ENCODE measurements around the gene ACP7.
"Not testable (repeated sequence)": the region's sequence is repeated elsewhere in the genome, so short reads cannot be mapped to it uniquely, and the experiment has no call there.

Gene ACP7

DNA sequence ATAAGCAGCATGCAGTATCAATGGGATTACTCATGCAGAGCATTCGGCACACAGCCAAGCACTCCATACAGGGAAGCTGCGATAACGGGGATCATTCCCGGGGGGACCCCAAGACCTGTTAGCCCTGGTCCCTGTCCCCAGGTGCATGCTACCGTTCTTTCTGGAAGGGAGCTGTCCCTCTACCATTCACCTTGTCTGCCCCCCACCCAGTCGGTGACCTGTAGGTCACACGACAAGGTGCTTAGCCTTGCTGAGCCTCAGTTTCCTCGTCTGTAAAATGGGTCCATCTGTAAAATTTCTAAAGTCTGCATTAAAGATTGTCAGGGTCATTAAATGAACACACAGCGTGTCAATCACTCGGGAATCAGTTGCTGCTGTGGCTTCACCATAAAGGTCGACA lies 6.8 kb upstream of the ACP7 start:
- no peak for DNase-seq (ENCODE audit: low read depth, low spot score)

DNA sequence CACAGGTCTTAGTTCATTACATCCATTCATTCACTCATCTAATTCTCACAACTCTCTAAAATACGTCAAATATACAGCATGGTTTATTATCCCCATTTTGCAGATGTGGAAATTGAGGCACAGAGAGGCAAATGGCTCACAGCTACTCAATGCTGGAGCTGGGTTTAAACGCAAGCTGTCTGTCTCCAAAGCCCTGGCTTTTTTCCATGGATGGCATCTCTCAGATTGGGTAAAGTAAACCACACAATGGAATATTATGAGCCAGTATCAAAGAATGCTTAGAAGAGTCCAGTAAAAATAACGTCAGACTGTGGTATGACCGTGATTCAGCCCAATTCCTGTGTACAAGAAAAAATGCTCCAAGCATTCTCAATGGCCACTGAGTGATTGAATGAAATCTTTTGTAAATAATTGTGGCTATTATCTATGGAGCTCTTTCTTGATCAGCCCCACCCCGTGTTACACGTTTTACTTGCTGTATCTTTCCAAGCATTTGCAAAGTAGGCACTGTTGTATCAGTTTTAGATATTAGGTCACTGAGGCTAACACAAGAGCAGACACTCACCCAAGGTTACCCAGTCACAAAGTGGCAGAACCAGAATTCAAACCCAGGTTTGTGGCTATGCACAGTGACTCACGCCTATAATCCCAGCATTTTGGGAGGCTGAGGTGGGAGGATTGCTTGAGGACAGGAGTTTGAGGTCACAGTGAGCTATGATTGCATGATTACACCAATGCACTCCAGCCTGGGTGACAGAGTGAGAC lies 5.5 kb upstream of the ACP7 start:
- no peak for DNase-seq (ENCODE audit: low read depth, low spot score)

DNA sequence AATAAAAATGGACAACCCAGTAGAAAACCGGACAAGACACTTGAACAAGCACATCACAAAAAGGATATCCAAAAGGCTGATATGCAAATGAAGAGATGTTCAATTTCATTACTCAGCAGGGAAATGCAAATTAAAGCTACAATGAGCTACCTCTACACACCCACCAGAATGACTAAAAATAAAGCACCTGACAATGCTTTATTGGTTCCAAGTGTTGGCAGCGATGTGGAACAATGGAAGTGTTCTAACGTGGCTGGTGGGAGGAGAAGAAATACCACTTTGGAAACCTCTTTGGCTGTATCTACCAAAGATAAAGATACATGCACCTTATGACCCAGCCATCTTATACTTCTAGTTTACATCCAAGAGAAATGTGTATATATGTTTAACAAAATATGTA lies 3.7 kb upstream of the ACP7 start:
- DNase-seq (ENCODE audit: low read depth, low spot score): no peak

DNA sequence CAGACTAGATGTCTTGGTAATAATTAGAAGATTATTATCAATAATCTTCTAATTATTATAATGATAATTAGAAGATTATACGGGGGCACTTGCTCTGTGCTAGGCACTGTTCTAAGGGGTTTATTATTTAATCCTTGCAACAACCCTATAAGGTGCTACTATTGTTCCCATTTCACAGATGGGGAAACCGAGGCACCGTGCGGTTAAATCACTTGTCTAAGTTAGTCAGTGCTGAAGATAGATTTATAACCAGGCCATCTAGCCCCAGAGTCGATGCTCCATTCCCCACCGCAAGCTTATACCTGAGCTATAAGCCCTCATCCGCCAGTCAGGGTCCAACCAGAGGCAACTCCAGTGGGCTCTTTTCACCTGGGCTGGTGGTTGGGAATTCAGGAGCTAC lies 2.0 kb upstream of the ACP7 start:
- no peak for DNase-seq (ENCODE audit: low read depth, low spot score)

DNA sequence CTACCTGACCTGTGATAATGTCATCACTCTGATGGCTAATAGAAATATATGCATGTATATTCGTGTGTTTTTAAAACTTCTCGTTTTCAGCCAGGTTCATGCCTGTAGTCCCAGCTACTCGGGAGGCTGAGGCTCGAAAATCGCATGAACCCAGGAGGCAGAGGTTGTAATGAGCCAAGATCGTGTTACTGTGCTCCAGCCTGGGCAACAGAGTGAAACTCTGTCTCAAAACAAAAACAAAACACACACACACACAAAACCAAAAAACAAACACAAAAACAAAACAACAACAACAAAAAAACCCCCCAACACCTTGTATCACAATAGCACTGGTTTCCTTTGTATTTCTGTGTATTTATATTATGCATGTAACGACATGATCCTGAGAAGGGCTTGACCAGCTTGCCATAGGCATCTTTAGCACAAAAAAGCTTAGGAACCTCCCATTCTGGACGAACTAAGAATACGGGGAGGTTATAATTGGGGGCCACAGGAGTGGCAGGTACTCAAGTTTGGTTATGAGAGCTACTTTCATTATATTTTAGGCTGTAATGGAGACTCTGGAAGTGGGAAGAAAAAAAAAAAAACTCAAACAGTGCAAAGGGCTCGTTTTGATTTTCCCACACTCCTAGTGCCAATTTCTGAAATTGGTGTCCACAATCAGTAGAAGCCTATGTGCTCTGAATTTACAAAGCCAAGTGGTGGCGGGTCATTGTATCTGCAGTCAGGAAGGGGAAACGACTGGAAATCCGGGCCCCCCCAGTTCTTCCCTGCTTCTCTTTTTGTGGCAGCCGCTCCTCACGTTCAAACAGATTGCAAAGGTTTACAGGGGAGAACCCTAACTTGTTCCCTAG lies 1.2 kb upstream of the ACP7 start:
- DNase-seq (ENCODE audit: low read depth, low spot score): no peak

DNA sequence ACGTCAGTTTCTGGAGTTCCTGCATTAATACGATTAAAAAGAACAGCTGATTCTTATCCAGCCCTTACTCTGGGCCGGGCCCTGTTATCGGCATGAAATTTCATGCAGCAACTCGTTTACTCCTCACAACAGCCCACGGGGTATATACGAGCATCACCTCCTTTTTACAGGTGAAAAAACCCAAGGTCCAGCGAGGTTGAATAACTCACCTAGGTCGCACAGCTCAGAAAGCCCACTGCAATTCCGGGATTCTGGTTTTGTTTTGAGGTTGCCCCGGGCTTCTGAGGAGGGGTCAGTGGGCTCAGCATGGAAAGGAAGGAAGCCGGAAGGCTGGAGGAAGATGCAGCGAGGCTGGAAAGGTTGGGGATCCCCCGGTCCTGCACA lies 577 bp upstream of the ACP7 start:
- DNase-seq (ENCODE audit: low read depth, low spot score): no peak

DNA sequence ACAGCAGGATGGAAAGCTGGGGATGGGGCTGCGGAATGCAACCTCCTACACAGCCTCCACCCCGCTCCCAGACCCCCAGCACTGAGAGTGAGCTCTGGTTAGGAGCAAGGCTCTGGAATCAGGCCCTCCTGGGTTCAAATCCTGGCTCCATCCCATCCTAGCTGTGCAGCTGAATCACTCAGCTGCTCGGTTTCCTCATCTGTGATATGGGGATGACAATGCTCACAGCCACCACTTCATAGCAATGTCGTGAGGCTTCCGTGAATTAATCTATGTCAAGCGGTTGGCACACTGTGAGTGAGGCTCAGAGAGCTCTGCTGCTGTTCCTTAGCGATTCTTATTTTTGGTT lies 538 bp downstream of the ACP7 start:
- DNase-seq (ENCODE audit: low read depth, low spot score): no peak

DNA sequence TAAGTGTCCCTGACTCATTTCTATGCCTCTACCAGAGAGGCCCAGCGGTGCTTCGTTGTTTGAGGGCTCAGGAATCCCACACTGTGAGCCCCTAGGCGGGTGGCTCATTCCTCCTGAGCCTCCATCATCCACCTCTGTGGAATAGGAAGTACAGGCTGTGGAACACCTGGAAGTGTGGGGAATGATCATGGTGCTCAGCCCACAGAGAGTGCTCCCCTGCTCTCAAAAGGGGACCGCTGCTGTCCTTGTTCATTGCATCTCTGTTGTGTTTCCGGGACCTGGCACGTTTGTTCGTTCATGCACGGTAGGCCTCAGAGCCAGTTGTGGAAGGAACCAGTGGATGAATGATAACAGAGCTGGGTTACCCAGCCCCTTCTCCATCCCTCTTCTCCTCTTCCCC lies 1.2 kb downstream of the ACP7 start:
- no peak for DNase-seq (ENCODE audit: low read depth, low spot score)

DNA sequence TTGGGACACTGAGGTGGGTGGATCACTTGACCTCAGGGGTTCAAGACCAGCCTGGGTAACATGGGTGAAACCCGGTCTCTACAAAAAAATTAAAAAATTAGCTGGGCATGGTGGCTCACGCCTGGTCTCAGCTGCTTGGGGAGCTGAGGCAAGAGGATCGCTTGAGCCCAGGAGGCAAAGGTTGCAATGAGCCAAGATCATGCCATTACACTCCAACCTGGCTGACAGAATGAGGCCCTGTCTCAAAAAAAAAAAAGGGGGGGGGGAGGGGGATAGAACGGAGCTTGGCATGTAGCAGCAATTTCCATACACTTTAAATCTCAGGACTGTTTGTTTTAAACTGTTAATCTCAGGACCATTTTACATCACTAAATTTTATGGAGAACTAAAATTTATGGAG lies 2.2 kb downstream of the ACP7 start:
- no peak for DNase-seq (ENCODE audit: low read depth, low spot score)

DNA sequence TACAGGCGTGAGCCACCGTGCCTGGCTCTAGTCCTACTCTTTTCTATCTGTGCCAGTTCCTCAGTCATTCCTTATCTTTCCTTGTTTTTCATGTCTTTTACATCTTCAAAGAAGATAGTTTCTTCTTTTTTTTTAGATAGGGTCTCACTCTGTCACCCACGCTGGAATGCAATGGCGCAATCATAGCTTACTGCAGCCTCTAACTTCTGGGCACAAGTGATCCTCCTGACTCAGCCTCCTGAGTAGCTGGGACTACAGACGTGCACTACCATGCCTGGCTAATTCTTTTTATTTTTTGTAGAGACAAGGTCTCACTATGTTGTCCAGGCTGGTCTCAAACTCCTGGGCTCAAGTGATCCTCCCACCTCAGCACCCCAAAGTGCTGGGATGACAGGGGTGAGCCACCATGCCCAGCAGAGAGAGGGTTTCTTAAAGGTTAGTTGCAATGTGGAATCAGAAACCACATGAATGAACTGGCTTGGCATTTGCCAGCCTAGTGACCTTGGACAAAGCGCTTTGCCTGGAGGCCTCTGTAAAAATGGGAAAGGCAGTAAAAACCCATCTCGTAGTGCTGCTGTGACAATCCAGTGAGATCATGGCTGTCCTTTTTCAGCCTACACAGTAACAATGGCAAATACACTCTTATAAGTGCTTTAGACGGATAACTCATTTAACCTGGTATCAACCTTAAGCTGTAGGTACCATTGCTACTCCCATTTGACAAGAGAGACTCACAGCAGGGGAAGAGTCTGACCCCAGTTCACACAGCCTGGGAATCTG lies 3.9 kb downstream of the ACP7 start:
- no peak for DNase-seq (ENCODE audit: low read depth, low spot score)

DNA sequence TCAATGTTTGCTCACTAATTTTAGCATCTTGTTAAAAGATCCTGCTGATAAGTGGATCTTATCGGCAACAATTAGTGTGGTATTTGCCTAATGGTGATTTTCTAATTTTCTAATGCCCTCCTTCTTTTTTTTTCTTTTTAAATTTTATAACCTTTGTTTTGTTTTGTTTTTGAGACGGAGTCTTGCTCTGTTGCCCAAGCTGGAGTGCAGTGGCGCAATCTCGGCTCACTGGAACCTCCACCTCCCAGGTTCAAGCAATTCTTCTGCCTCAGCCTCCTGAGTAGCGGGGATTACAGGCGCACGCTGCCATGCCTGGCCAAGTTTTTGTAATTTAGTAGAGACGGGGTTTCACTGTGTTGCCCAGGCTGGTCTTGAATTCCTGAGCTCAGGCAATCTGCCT lies 5.8 kb downstream of the ACP7 start:
- DNase-seq (ENCODE audit: low read depth, low spot score): not testable (repeated sequence)

DNA sequence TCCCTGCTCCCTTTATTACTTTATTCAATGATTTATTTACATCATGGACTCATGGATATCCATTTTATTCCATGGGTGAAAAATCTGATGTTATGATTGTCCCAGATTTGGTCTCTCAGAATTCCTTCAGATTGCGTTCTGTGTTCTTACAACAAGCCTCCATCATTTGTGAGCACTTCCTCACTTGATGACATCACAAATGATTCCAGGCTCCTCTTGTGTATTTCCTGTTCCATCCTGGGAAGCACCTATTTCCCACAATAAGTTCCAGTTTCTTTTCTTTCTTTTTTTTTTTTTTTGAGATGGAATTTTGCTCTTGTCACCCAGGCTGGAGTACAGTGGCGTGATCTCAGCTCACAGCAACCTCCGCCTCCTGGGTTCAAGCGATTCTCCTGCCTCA lies 6.7 kb downstream of the ACP7 start:
- no peak for DNase-seq (ENCODE audit: low read depth, low spot score)

DNA sequence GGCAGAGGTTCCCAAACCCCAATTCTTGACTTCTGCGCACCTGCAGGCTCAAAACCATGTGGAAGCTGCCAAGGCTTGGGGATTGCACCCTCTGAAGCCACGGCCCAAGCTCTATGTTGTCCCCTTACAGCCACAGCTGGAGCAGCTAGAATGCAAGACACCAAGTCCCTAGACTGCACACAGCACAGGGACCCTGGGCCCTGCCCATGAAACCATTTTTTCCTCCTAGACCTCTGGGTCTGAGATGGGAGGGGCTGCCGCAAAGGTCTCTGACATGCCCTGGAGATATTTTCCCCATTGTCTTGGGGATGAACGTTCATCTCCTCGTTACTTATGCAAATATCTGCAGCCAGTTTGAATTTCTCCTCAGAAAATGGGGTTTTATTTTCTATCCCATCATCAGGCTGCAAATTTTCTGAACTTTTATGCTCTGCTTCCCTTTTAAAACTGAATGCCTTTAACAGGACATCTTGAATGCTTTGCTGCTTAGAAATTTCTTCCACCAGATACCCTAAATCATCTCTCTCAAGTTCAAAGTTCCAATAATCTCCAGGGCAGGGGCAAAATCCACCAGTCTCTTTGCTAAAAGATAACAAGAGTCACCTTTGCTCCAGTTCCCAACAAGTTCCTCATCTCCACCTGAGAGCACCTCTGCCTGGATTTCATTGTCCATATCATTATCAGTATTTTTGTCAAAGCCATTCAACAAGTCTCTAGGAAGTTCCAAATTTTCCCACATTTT lies 11.8 kb downstream of the ACP7 start:
- not testable (repeated sequence) for DNase-seq (ENCODE audit: low read depth, low spot score)

DNA sequence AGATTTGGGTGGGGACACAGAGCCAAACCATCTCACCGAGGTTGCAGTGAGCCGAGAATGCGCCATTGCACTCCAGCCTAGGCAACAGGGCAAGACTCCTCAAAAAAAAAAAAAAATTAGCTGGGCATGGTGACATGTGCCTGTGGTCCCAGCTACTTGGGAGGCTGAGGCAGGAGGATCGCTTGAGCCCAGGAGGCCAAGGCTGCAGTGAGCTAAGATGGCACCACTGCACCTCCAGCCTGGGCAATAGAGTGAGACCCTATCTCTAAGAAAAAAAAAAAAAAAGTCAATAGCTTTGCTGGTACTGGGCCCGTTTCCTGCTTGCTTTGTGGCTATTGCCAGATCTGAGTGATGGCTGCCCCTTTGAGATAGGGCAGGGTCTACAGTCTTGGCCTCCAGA lies 13.1 kb downstream of the ACP7 start:
- no peak for DNase-seq (ENCODE audit: low read depth, low spot score)

DNA sequence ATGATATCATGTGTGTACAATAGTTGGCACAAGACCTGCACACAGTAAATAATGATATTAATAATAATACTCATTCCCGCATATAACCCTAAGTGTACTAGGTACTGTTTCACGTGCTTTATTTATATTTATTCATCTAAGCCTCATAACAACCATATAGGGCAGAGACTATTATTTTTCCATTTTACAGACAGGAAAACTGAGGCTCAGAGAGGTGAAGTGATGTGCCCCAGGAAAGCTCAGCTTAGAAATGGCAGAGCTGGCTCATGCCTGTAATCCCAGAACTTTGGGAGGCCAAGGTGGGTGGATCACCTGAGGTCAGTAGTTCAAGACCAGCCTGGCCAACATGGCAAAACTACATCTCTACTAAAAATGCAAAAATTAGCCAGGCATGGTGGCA lies 13.6 kb downstream of the ACP7 start:
- no peak for DNase-seq (ENCODE audit: low read depth, low spot score)

DNA sequence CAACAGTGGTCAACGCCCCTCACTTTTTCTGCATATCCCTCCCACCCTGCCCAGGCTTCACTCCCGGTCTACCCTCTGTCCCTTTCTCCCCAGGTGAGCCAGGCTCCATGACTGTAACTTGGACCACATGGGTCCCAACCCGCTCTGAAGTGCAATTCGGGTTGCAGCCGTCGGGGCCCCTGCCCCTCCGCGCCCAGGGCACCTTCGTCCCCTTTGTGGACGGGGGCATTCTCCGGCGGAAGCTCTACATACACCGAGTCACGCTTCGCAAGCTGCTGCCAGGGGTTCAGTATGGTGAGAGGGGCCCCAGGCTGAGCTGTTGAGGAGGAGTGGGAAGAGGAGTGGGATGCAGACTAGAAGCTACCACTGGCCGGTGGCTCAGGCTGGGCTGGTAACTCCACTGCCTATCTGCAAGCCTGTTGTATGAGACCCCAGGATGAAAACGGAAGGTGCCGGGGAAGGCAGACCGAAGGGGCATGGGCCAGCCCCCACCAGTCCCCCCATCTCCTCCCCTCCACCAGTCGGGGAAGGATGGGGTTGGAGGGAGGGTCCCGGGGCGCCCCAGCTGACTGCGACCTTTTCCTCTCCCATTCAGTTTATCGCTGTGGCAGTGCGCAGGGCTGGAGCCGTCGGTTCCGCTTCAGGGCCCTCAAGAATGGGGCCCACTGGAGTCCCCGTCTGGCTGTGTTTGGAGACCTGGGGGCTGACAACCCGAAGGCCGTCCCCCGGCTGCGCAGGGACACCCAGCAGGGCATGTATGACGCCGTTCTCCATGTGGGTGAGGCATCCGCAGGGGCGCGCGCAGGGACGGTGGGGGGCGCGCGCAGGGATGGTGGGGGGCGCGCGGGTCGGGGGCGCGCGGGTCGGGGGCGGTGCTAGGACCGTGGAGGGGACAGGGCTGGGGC lies 14.4 kb downstream of the ACP7 start:
- no peak for DNase-seq (ENCODE audit: low read depth, low spot score)

DNA sequence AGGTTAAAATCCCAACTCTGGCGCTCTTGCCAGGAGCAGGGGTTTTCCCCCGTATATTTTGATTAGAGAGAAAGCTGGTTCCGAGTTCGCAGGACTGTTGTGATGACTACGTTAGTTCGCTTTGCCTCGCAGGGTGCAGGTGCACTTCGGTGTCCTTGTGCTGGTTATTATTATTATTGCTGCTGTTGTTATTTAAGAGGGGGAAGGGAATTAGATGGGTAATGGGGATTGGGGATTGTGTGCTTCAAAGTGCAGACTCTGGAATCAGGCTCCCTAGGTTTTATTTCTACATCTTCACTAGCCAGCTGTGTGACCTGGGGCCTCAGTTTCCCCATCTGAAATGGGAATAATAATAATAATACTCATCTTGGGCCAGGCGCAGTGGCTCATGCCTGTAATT lies 15.2 kb downstream of the ACP7 start:
- DNase-seq (ENCODE audit: low read depth, low spot score): no peak

DNA sequence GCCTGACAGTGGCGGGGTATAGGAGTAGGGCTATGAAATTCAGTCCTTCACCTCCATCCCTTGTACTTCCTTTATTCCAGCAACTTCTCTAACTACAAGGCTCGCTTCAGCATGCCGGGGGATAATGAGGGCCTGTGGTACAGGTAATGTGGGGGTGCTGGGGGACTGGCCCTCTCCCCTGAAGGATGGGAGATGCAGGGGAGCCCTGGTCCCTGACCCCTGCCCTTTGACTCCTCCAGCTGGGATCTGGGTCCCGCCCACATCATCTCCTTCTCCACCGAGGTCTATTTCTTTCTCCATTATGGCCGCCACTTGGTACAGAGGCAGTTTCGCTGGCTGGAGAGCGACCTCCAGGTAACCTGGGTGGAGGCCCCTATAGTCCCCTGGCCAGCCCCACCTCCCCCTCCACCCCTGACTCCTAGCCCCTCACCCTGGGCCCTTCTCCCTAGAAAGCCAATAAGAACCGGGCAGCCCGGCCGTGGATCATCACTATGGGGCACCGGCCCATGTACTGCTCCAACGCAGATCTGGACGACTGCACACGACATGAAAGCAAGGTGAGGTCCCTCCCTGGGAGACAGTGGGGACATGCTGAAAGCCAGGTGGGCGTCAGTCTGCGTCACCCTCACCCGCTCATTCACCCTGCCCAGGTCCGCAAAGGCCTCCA lies 16.5 kb downstream of the ACP7 start:
- no peak for DNase-seq (ENCODE audit: low read depth, low spot score)

DNA sequence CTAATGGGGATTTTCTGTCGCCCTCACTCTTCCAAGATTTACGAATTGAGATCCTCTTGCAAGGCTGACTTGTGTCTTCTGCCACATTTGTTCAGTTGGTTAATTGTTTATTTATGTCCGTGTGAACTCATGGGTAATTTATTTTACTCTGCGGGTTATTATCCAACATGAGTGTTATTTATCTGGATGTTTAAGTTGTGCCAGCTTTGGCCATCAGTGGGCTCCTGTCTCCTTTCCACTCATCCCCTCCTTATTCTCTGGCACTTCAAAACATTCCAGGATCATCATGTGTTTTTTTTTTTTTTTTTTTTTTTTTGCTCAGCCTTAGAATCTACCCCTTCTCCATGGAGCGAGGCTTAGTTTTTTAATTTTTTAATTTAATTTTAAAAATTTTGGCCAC lies 19.0 kb downstream of the ACP7 start:
- no peak for DNase-seq (ENCODE audit: low read depth, low spot score)

DNA sequence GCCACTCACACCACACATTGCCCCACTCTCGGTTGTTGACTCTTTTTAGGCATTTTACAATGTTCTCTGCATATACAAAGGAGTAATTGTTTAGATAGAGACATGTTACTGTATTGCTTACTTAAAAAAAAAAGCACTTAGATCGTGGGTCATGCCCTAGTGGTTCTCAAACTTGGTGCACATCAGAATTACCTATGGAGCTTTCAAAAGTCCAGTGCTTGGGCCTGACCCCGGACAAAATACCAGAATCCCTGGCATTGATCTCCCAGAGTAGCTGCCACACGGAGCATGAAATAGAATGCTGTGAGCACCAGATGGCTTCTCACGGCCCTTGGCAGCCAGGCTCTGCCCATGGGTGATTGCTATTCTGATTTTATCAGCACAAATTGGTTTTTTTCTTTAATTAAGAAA lies 20.0 kb downstream of the ACP7 start:
- no peak for DNase-seq (ENCODE audit: low read depth, low spot score)

Data from activated naive CD8-positive, alpha-beta T cell treated with anti-CD3 and anti-CD28 coated beads, Interleukin-2, amount 50 U/mL, for 16 hours (primary cell).